ENCODE measurements around the gene ART5. TPM values are rescaled to one million over a fixed set of nuclear protein-coding genes. Genes with fewer than 3 reads are reported as not detected.
"Not testable (repeated sequence)": the region's sequence is repeated elsewhere in the genome, so short reads cannot be mapped to it uniquely, and the experiment has no call there.

The ART5 gene
- total and polyA plus RNA-seq, 11 donors: 0.44 to 3.4 (median 1.2) TPM

DNA sequence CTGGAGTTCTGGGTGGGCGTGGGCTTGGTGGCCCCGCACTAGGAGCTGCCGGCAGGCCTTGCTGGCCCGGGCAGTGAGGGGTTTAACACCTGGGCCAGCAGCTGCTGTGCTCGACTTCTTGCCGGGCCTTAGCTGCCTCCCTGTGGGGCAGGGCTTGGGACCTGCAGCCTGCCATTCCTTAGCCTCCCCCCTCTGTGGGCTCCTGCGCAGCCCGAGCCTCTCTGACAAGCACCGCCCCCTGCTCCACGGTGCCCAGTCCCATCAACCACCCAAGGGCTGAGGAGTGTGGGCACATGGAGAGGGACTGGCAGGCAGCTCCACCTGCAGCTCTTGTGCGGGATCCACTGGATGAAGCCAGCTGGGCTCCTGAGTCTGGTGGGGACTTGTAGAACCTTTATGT, 53.0 kb downstream of the ART5 start:
- not testable (repeated sequence) for H3K9me3 ChIP-seq, H3K27ac ChIP-seq, H3K36me3 ChIP-seq, ATAC-seq, H3K27me3 ChIP-seq, DNase-seq, H3K4me1 ChIP-seq, H3K4me3 ChIP-seq
- 85 to 93% (median 89%) methylated on average over 4 to 11 of the region's 11 CpGs for WGBS, 4 donors
- intact Hi-C loops (cut with DNase I): loop anchor here in 2 of 10 donors (10.0 kb wide), 1 partner anchor 134 kb away; no protein-coding TSS in a partner anchor

Other genes with a start within 250 kb of the ART5 start
- 1 to 10 TPM in 3 of 9 donors, under 1 TPM in 5, not detected in 1; 0.33 to 3.3 (median 0.61) TPM for gene ART1, start 3.1 kb upstream of the ART5 start, total RNA-seq
- gene ART1, start 3.1 kb upstream of the ART5 start, polyA plus RNA-seq: not detected
- under 1 TPM in 8 of 9 donors, not detected in 1; 0.30 to 0.80 (median 0.47) TPM for gene CHRNA10, start 29.4 kb upstream of the ART5 start, total RNA-seq
- gene CHRNA10, start 29.4 kb upstream of the ART5 start, polyA plus RNA-seq: under 1 TPM; 0.43 to 0.57 TPM
- gene NUP98, start 155.6 kb upstream of the ART5 start, total RNA-seq: 10 to 100 TPM; 36.0 to 77.9 (median 46.2) TPM
- 10 to 100 TPM; 13.2 to 25.4 TPM for gene NUP98, start 155.6 kb upstream of the ART5 start, polyA plus RNA-seq
- 10 to 100 TPM; 17.6 to 31.7 (median 23.3) TPM for gene PGAP2, start 166.6 kb upstream of the ART5 start, total RNA-seq
- gene PGAP2, start 166.6 kb upstream of the ART5 start, polyA plus RNA-seq: 10 to 100 TPM; 12.9 to 17.3 TPM
- gene RHOG, start 199.0 kb upstream of the ART5 start, total RNA-seq: 10 to 100 TPM; 17.9 to 69.1 (median 30.1) TPM
- 10 to 100 TPM; 23.0 to 50.4 TPM for gene RHOG, start 199.0 kb upstream of the ART5 start, polyA plus RNA-seq
- 10 to 100 TPM; 24.4 to 42.9 (median 28.9) TPM for gene STIM1, start 213.7 kb upstream of the ART5 start, total RNA-seq
- gene STIM1, start 213.7 kb upstream of the ART5 start, polyA plus RNA-seq: 10 to 100 TPM; 13.2 to 36.2 TPM

Measured in heart left ventricle (tissue), 16 donors.